HCT116 (cell line): ENCODE data around the gene MCOLN3. TPM values are rescaled to one million over a fixed set of nuclear protein-coding genes. Genes with fewer than 3 reads are reported as not detected.
A peak's percentile ranks its signal among the peaks of the same experiment; 100 is the strongest.

Source experiments
- ATAC-seq: fragments of 200-7000 bp; cut with Tn5 transposase; 2 replicates; pipeline ENCODE4 v1.9.1; 2020; ENCODE audit warnings: mild to moderate bottlenecking, moderate library complexity
- BruUV-seq: library from RNA; stranded (reverse); fragments of 400-500 nt; replicated peaks from 2 replicates; lab custom pipeline; 2021; lab: Mats Ljungman, UMichigan
- CTCF ChIA-PET: fragments of 300-600 bp; sonication (Branson Sonifier 250); formaldehyde crosslinking; loops from one replicate; lab custom pipeline; 2021; ENCODE audit warnings: antibody characterized with exemption; lab: Charles Lee
- POLR2A ChIA-PET: fragments of 300-600, 350-600 bp; sonication (Branson Sonifier 250); formaldehyde crosslinking; loops from one replicate; lab custom pipeline; 2021; ENCODE audit warnings: antibody characterized with exemption; lab: Charles Lee
- RAD21 ChIA-PET, 2 experiments: fragments of 300-600 bp; sonication (Branson Sonifier 250); formaldehyde crosslinking; loops; one replicate each; lab custom pipeline; 2023; ENCODE audit warnings: low total read pairs in 2 of 2; ENCODE audit not compliant: uncharacterized antibody in 2 of 2, unreplicated experiment in 2 of 2, low non-redundant PET in 1 of 2; lab: Charles Lee
- DNase-seq: peaks from one replicate; pipeline ENCODE4 v3.0.0-alpha.2; 2010; ENCODE audit warnings: low read depth, low spot score
- H2AFZ ChIP-seq: fragments of 200-600 bp; shearing (Covaris generic), sonication (generic); 2 replicates; pipeline ENCODE4 v1.6.1; 2017; ENCODE audit warnings: low read depth, mixed run types, mixed read lengths, antibody characterized with exemption, low read length; ENCODE audit not compliant: poor library complexity, severe bottlenecking
- H3K27ac ChIP-seq: 2 replicates; pipeline ENCODE4 v1.5.1; 2012; ENCODE audit warnings: low read depth, low read length
- H3K27me3 ChIP-seq: fragments of 200-600 bp; sonication (generic); 2 replicates; pipeline ENCODE4 v1.6.1; 2016; ENCODE audit warnings: mixed run types, low read length, mixed read lengths; ENCODE audit not compliant: insufficient read depth
- H3K36me3 ChIP-seq, 2 experiments: fragments of 200-500 bp in 1 of 2; fragments of 200-600 bp in 1 of 2; sonication (Bioruptor generic) in 1 of 2; sonication (generic) in 1 of 2; 2 replicates each; pipeline versions ENCODE4 v1.5.1 to v1.6.1; 2014 to 2016; ENCODE audit warnings: low read length in 2 of 2, inconsistent platforms in 1 of 2, mixed read lengths in 1 of 2, mixed run types in 1 of 2; ENCODE audit not compliant: insufficient read depth in 2 of 2, control insufficient read depth in 1 of 2
- H3K4me1 ChIP-seq, 2 experiments: fragments of 200-600 bp in 1 of 2; sonication (generic) in 1 of 2; 2 replicates each; pipeline versions ENCODE4 v1.5.1 to v1.6.1; 2012 to 2017; ENCODE audit warnings: low read length in 2 of 2, inconsistent platforms in 1 of 2, mild to moderate bottlenecking in 1 of 2, mixed read lengths in 1 of 2, mixed run types in 1 of 2, moderate library complexity in 1 of 2; ENCODE audit not compliant: insufficient read depth in 2 of 2, control insufficient read depth in 1 of 2
- H3K4me2 ChIP-seq: fragments of 200-600 bp; sonication (generic); 2 replicates; pipeline ENCODE4 v1.6.1; 2017; ENCODE audit warnings: mixed run types, low read length, mixed read lengths
- H3K4me3 ChIP-seq, 2 experiments: fragments of 200-600 bp in 1 of 2; sonication (generic) in 1 of 2; replicated peaks in 1 of 2; 2 replicates each; pipeline ENCODE4 v1.5.1; 2011 to 2016; ENCODE audit warnings: low read length in 2 of 2, control low read depth in 1 of 2, low read depth in 1 of 2, mild to moderate bottlenecking in 1 of 2, mixed read lengths in 1 of 2, mixed run types in 1 of 2
- H3K79me2 ChIP-seq: fragments of 200-600 bp; sonication (generic); 2 replicates; pipeline ENCODE4 v1.6.1; 2017; ENCODE audit warnings: mild to moderate bottlenecking, mixed run types, low read length, moderate library complexity, mixed read lengths; ENCODE audit not compliant: insufficient read depth
- H3K9ac ChIP-seq: fragments of 200-600 bp; sonication (generic); 2 replicates; pipeline ENCODE4 v1.6.1; 2016; ENCODE audit warnings: low read length, mixed read lengths
- H3K9me2 ChIP-seq: fragments of 200-600 bp; sonication (generic), shearing (Covaris generic); 2 replicates; pipeline ENCODE4 v1.6.1; 2017; ENCODE audit warnings: mixed run types, mild to moderate bottlenecking, moderate library complexity; ENCODE audit not compliant: insufficient read depth
- H3K9me3 ChIP-seq, 2 experiments: fragments of 200-500 bp in 1 of 2; fragments of 200-600 bp in 1 of 2; sonication (Bioruptor generic) in 1 of 2; sonication (generic) in 1 of 2; 2 replicates each; pipeline ENCODE4 v1.6.1; 2014 to 2017; ENCODE audit warnings: low read length in 2 of 2, mixed read lengths in 2 of 2, inconsistent platforms in 1 of 2, low read depth in 1 of 2, mild to moderate bottlenecking in 1 of 2, mixed run types in 1 of 2, moderate library complexity in 1 of 2; ENCODE audit not compliant: control insufficient read depth in 1 of 2, insufficient read depth in 1 of 2
- H4K20me1 ChIP-seq: fragments of 200-600 bp; sonication (generic), shearing (Covaris generic); 2 replicates; pipeline ENCODE4 v1.6.1; 2017; ENCODE audit warnings: mixed run types, mild to moderate bottlenecking, moderate library complexity; ENCODE audit not compliant: insufficient read depth
- CEBPB ChIP-seq: IDR thresholded peaks from 2 replicates; pipeline ENCODE4 v1.6.1; 2012; ENCODE audit warnings: low read depth
- EGR1 ChIP-seq: IDR thresholded peaks from 2 replicates; pipeline ENCODE4 v1.6.1; 2012; ENCODE audit warnings: low read depth
- EZH2 ChIP-seq: fragments of 200-600 bp; sonication (generic); IDR thresholded peaks from 2 replicates; pipeline ENCODE4 v1.6.1; 2017; ENCODE audit warnings: antibody characterized with exemption, mixed run types
- EZH2phosphoT487 ChIP-seq: fragments of 200-600 bp; IDR thresholded peaks from 2 replicates; pipeline ENCODE4 v1.6.1; 2018; ENCODE audit warnings: antibody characterized with exemption, borderline replicate concordance
- JUND ChIP-seq: IDR thresholded peaks from 2 replicates; pipeline ENCODE4 v1.6.1; 2012
- POLR2AphosphoS5 ChIP-seq: IDR thresholded peaks from 2 replicates; pipeline ENCODE4 v1.6.1; 2011; ENCODE audit warnings: mild to moderate bottlenecking, low read depth, low read length, moderate library complexity
- RAD21 ChIP-seq: IDR thresholded peaks from 2 replicates; pipeline ENCODE4 v1.6.1; 2012; ENCODE audit warnings: low read depth, mild to moderate bottlenecking
- SP1 ChIP-seq: IDR thresholded peaks from 2 replicates; pipeline ENCODE4 v1.6.1; 2012; ENCODE audit warnings: low read depth
- TCF7L2 ChIP-seq: IDR thresholded peaks from 2 replicates; pipeline ENCODE4 v1.7.0; 2011; ENCODE audit warnings: borderline replicate concordance, inconsistent platforms; ENCODE audit not compliant: insufficient read depth, insufficient read length; ENCODE audit errors: extremely low read depth
- ZNF274 ChIP-seq: fragments of 200-500 bp; sonication (Bioruptor generic); IDR thresholded peaks from 2 replicates; pipeline ENCODE4 v1.6.1; 2014; ENCODE audit warnings: mild to moderate bottlenecking, low read depth, low read length, inconsistent platforms
- intact Hi-C: fragments of 100-400 bp; cut with micrococcal nuclease; formaldehyde crosslinking; loops from 2 replicates; pipeline ENCODE4 v1.10.0; 2022
- total RNA-seq: library from RNA; stranded (reverse); gene quantifications from one replicate; pipeline ENCODE4 v1.2.1, GENCODE V29; 2021; ENCODE audit not compliant: unreplicated experiment
- TF ChIP-seq, protein P1 (sequence below), 3 experiments: fragments of 200-600 bp in 1 of 3; sonication (generic) in 1 of 3; IDR thresholded peaks in 2 of 3; conservative IDR thresholded peaks in 1 of 3; 2 replicates each; pipeline ENCODE4 v1.5.1; 2012 to 2017; ENCODE audit warnings: low read depth in 2 of 3, low read length in 2 of 3, antibody characterized with exemption in 1 of 3, borderline replicate concordance in 1 of 3, control low read depth in 1 of 3, mild to moderate bottlenecking in 1 of 3, mixed read lengths in 1 of 3, mixed run types in 1 of 3, moderate library complexity in 1 of 3; ENCODE audit not compliant: insufficient read depth in 1 of 3

Gene MCOLN3
- total RNA-seq, 1 experiment from 2014 or later, result 10.7 TPM

DNA sequence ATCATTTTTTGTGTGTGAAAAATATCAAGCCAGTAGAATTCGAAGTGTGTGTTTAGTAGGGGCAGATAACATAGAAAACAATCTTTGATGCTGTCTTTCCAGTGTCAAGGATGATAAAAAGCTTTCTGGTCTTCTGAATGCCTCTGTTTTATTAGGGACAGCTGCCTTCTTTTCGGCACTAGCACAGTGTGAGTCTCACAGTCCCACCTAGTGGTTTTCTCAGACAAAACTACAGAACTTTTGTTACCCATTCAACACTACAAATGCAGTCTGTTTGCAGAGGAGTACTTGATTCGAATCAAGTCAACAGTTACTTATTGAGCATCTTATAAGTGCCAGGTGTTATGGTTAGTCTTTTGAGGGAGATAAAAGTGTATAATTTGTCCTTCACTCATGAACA is 30.6 kb upstream of the MCOLN3 start:
- no peaks in the 10 kb centered on the region for H3K27me3 ChIP-seq
- ATAC-seq, result peak; percentile 57; the same call in 1 of the 2 replicates
- TF ChIP-seq TCF7L2 (no peak), JUND (no peak), CEBPB (no peak), SP1 (no peak), POLR2AphosphoS5 (no peak), EZH2 (no peak), RAD21 (peak; percentile 45), ZNF274 (no peak), EZH2phosphoT487 (no peak), EGR1 (no peak)
- TF ChIP-seq, protein P1, sequence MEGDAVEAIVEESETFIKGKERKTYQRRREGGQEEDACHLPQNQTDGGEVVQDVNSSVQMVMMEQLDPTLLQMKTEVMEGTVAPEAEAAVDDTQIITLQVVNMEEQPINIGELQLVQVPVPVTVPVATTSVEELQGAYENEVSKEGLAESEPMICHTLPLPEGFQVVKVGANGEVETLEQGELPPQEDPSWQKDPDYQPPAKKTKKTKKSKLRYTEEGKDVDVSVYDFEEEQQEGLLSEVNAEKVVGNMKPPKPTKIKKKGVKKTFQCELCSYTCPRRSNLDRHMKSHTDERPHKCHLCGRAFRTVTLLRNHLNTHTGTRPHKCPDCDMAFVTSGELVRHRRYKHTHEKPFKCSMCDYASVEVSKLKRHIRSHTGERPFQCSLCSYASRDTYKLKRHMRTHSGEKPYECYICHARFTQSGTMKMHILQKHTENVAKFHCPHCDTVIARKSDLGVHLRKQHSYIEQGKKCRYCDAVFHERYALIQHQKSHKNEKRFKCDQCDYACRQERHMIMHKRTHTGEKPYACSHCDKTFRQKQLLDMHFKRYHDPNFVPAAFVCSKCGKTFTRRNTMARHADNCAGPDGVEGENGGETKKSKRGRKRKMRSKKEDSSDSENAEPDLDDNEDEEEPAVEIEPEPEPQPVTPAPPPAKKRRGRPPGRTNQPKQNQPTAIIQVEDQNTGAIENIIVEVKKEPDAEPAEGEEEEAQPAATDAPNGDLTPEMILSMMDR (IDR thresholded peaks at IDR 0.05 in 2 of 3, conservative IDR thresholded peaks at IDR 0.05 in 1 of 3; ENCODE audit: borderline replicate concordance in 1 of 3, insufficient read depth in 1 of 3, low read depth in 2 of 3, low read length in 2 of 3), result peak in 2 of 3 experiments; percentile 14 to 26; a peak in 3 of 6 replicates
- intact Hi-C loops, result no loop called here
- no peak overlapping the region for H3K4me3 ChIP-seq
- no peak overlapping the region for H2AFZ ChIP-seq
- H4K20me1 ChIP-seq, result no peaks in the 10 kb centered on the region
- no peak overlapping the region for H3K9ac ChIP-seq
- ChIA-PET POLR2A (no interaction called here), RAD21 (no interaction called here), CTCF (interaction anchor here (1.0 kb wide), 1 partner anchor 134 kb away, joined by 7 read pairs; no protein-coding TSS in a partner anchor)
- H3K4me1 ChIP-seq, result no peaks in the 10 kb centered on the region
- no peak for DNase-seq
- H3K36me3 ChIP-seq, result no peaks in the 10 kb centered on the region
- no peaks in the 10 kb centered on the region for H3K79me2 ChIP-seq
- no peaks in the 10 kb centered on the region for H3K9me3 ChIP-seq
- H3K9me2 ChIP-seq, result no peaks in the 10 kb centered on the region
- BruUV-seq, result no TSS peak
- no peak overlapping the region for H3K27ac ChIP-seq
- no peak overlapping the region for H3K4me2 ChIP-seq
